Hypothalamus (tissue), 51 donors: ENCODE measurements around the gene TTC28.
"Not testable (repeated sequence)": the region's sequence is repeated elsewhere in the genome, so short reads cannot be mapped to it uniquely, and the experiment has no call there.

Source experiments
- DNase-seq, 51 donors: peaks; one replicate each; lab custom pipeline; 2025; lab: John Stamatoyannopoulos, UW

TTC28 gene

DNA sequence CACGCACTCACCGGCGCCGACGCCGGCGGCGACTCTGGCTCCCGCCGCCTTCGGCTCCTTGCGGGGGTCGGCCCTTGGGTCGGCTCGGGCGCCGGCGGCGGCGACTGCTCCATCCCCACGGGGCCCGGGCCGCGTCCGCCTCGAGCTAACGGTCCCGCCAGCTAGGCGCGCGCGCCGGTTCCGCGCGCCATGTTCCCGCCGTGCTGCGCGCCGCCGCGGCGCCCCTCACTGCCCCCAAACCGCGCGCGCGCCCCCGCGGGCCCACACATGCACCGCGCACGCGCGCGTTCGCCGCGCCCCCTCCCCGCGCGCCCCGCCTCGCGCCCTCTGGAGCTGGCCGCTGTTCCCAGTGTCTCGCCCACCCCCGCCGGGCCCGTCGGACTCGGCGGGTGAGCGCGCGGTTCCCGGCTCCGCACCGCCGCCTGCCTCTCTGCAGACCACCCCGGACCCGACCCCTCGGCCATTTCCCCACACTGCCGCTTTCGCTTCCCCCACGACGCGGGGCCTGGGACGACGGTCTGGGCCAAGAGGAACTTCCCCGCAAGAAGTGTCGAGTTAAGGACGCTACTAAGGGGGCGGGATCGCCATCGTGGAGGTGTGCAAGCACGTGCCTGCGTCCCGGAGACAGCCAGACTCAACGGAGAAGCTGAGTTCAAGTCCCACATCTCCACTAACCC, at the start of gene TTC28:
Gene TTC28 (minus strand): TSS at position 230 of the 677 bp plus-strand sequence. CDS start 117 bp downstream, at position 113.
- DNase-seq = peak in 49 of 51 donors; percentile 4 to 86 (median 63)

DNA sequence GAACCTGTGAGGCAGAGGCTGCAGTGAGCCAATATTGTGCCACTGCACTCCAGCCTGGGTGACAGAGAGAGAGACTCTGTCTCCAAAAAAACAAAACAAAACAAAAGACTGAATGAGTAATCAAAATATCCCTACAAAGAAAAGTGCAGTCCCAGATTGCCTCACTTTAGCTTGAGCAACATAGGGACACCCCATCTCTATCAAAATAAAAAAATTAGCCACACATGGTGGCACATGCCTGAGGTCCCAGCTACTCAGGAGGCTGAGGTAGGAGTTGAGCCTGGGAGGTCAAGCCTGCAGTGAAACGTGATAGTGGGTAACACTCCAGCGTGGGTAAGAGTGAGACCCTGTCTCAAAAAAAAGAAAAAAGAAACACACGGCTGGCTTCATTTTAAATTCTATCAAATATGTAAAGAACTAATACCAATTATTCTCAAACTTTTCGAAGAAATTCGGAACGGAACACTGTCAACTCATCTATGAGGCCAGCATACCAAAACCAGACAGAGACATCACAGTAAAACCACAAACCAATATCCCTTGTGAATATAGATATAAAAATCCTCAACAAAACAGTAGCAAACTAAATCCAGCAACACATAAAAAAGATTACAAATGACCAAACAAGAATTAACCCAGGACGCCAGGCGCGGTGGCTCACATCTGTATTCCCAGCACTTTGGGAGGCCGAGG, 49.1 kb upstream of the TTC28 start:
- DNase-seq = no peak

DNA sequence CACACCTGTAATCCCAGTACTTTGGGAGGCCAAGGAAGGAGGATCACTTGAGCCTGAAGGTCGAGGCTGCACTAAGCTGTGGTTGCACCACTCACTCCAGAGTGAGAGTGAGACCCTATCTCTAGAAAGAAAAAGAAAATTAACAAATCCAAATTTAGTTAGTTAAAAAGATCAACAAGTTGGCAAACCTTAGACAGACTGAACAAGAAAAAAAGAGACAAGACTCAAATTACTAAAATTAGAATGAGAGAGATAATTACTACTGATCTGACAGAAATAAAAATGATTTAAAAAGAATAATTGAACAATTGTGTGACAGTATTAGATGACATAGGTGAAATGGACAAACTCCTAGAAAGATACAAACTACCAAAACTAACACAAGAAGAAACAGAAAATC, 48.4 kb upstream of the TTC28 start:
- no peak for DNase-seq

DNA sequence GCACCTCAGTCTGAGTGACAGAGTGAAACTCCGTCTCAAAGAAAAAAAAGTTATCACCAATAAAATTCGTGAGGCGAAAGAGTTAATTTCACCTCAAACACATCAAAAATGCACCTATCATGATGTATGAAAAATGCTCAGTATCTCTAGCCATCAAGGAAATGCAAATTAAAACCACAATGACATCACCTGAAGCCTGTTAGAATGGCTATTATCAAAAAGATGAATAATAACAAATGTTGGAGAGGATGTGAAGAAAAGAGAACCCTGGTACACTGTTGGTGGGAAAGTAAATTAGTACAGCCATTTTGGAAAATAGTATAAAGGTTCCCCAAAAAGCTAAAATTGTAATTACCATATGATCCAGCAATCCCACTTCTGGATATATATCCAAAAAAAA, 38.4 kb upstream of the TTC28 start:
- no peak for DNase-seq

DNA sequence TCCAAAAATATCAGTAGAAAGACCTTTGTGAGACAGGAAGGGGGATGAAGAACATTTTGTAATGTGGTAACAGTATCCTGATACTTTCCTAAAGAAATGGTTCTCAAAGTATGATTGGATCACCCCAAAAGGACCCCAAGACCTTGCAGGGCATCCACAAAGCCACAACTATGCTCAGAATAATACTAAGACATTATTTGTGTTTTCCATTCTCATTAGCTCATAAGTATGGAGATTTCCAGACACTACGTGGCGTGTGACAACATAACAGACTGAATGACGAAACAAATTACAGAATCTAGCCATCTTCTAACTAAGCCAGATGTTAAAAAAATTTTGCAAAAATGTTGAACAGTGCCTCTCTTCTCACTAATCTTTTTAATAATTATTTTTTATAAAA, 37.0 kb upstream of the TTC28 start:
- no peak for DNase-seq

DNA sequence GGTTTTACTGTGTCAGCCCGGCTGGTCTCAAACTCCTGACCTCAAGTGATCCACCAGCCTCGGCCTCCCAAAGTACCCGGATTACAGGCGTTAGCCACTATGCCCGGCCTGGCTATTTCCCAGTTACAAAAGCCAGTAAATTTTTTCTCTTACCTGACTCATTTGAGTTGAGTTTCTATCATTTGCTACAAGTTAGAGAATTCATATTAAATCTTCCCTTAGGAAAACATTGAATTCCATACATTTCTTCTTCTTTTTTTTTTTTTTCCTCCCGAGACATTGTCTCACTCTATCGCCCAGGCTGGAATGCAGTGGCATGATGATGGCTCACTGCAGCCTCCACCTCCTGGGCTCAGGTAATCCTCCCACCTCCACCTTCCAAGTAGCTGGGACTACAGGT, 36.0 kb upstream of the TTC28 start:
- DNase-seq = no peak

DNA sequence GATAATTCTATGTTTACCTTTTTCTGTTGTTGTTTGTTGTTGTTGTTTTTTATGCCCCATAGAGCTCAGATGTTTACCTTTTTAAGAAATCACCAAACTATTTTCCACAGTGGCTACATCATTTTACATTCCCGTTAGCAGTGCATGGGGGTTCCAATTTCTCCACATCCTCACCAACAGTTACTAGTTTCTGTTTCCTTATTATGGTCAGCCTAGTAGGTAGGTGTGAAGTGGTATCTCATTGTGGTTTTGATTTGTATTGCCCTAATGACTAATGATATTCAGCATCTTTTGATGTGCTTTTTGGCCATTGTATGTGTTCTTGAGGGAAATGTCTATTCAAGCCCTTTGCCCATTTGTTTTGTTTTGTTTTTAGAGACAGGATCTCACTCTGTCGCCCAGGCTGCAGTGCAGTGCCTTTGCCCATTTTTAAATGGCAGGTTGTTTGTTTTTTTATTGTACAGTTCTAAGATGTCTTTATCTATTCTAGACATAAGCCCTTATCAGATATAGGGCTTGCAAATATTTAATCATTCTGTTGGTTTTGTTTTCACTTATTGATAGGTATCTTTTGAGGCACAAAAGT, 34.5 kb upstream of the TTC28 start:
- no peak for DNase-seq

DNA sequence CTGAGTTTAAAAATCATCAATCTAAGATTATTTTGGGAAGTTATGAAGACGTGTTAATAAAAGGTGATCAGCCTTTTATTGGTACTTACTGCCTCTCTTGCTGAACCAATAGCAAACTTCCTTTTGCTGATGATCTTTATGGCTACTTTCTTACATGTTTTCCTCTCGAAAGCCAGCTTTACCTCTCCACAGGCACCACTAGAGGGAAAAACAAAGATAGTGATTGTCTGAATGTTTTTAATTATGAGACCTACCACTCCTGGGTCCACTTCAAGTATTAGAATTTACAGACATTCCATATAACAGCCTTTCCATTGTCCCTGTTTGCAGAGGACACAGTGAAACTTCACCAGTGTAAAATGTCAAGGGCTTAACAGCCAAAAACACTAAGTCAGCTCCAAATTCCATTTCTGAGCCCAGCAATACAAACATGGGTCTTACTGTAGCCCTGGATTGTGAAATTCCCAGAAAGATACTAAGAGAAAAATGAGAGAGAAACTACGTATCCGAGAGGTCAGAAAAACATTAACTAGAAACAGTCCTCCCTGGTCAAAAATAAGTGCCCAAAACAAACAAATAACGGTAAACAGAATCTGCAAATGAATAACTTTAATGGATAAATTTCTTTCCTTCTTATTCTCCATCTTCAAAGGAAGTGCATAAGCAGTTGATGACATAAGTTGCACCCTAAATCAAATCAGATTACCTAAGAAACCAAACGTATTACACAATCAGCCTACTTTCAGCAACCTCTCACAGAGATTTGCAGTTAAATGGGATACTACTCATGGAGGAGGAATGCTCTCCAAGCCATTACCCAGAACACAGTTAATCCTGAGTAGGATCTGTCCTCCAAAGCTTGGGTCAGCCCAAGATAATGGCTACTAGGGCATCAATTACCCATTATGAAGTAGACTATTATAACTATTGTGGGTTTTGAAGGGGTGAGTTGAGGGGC, 32.5 kb upstream of the TTC28 start:
- DNase-seq = no peak

DNA sequence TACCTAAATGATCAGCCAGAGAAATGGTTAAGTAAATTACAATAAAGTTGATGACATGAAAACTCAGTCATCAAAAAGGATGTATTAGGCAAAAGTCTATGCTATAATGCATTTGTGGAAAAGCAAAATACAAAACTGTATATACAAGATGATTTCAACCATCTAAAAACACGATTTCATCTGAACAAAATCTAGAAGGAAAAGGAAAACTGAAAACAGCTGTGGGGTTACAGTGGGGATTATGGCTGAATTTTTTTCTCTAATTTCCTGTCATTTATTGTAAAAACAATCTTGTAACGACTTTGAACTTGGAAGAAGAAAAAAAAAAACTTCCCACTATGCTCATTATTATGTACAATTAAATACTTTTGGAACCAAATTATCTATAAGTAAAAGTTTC, 31.7 kb upstream of the TTC28 start:
- no peak for DNase-seq

DNA sequence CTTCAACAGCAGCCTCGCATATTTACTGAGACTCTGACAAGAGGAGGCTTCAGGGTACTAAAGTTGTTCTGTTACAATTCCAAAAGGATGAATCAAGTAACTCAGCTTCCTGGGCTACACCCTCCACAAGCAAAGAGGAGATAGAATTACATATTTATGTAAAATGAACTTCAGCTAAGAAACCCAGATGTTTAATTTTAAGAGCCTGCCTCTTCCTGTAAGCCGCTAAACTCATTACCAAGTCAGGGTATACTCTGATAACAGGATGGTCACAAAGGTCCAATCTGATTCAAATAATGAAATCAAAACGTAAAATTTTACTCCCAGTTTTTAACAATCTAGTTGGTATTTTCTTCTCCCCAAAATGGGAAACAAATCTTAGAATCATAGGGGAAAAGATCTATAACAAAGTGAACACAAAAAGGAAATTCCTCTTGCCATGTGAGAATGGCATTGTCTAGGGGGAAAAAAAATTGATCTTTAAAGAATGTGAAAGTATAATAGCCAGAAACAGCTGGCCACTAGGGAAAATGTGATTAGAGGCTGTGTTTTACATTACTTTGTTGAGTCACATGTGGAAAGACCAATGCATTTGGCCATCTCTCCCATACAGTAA, 31.0 kb upstream of the TTC28 start:
- no peak for DNase-seq

DNA sequence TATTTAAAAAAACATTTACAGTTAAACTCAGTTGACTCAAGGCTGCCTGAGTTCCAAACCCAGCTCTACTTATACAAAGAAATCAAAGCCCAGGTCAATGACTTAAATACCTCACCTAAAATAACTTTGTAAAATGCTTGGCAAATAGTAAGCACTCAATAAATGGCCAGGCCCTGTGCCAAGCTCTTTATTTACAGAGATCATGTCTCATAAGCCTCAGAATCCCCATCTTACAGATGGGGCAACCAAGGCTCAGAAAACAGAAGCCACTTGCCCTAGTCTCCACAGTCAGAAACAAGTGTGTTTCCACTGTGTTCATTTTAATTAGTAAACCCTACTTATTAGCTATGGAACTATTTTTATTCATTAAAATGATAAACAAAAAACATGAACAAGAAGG, 30.5 kb upstream of the TTC28 start:
- DNase-seq = no peak

DNA sequence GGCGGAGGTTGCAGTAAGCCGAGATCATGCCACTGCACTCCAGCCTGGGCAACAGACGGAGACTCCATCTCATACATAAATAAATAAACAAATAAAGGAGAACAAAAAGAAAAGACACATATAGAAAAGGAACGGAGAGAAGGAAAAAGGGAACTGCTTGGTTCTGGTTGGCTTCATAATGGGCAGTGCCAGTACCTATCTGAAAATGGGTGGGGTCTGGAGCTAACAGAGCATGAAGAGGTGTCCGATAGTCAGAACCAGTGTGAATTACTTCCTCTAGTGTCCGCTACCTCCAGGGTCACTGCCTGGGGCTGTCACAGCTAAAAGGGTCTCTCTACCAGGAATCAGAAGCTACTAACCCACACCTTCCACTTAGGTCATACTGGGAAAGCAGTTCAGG, 27.2 kb upstream of the TTC28 start:
- no peak for DNase-seq

DNA sequence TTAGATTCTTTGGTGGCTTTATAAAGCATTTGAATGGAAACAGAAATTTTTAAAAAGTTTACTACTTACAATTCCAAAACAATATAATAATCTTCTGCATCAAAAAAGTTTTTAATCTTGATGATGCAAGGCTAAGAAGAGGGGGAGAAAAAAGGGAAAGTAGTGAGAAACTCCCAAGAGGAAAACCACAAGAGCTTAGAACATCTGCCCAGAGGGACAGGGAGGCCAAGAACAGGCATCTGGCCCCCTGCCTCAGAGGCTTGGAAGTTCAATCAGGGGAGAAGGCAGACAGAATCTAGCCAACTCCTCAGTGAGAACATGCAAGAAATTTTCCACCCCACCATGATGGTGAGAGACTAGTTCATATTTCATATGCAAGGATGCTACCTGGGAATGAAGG, 23.8 kb upstream of the TTC28 start:
- no peak for DNase-seq

DNA sequence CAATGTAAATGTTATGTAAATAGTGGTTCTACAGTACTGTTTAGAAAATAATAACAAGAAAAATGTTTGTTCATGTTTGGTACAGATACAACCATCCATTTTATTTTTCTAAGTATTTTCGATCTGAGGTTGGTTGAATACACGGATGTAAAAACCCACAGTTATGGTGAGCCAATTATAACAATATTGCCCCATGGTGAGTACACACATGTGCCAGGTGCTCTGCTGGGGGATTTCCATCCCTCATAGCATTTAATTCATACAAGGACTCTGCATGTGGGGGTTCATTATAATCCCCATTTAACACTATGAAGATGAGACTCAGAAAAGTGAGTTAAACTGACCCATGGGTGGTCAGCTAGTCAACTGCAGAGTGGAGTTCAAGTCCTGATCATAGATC, 23.3 kb upstream of the TTC28 start:
- DNase-seq = no peak

DNA sequence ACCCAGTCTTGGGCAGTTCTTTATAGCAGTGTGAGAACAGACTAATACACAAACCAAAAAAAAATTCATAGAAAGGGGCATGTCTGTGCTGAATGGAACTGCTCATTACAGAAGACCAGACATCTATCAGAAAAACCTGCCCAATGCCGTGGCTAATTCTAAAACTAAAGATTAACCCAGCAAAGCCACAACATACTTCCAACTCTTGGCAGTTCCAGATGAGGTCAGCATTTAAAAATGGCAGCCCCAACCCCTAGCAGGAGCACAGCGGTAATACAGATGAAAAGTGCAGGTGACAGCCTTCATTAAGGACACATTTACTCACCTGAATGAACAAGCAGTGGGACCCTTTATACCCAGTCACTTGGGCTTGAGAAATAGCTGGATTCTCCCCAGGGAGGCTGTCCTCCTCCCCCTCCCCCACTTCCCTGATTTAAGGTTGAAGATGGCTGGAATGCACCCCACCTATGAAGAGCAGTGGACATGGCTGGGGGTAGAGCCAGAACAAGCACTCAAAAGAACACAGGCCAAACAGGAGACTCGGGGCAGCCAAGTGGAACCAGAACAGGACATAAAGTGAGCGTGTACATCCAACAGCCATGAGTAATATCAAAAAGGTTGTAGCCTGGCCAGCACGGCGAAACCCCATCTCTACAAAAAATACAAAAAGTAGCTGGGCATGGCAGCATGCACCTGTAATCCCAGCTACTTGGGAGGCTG, 13.6 kb upstream of the TTC28 start:
- DNase-seq = not testable (repeated sequence)

DNA sequence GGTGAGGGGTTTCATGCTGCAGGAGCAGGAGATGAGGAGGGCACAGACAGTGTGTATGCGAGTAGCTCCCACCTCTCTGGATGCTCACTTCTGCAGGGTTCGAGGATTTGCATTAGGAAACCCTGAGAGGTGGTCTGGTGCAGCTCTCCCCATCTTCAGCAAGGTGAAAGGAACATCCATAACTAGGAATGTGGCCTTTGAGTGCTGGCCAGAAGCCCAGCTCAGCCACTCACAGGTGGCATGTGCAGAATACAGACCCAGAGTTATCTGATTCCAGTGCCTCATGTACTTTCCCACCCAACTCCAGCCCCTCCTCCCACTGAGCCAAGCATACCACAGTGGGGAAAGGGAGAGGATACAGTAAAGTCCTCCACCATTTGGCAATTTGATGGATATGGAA, 10.2 kb upstream of the TTC28 start:
- not testable (repeated sequence) for DNase-seq

DNA sequence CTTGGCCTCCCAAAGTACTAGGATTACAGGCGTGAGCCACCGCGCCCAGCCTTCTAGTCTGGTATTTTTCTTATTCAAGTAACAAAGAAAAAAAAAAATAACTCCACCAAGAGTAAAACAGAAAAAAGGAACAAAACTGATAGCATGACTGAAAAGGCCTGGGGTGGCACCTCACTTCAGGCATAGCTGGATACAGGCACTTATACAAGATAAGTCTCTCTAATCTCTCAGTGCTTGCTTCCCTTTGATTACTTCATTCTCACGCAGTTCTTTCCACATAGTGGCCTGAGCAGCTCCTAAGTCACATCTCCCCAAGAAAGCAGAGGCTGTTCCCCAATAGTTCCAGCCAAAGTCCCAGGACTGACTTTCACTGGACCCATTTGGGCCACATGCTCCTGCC, 3.3 kb upstream of the TTC28 start:
- DNase-seq = not testable (repeated sequence)

DNA sequence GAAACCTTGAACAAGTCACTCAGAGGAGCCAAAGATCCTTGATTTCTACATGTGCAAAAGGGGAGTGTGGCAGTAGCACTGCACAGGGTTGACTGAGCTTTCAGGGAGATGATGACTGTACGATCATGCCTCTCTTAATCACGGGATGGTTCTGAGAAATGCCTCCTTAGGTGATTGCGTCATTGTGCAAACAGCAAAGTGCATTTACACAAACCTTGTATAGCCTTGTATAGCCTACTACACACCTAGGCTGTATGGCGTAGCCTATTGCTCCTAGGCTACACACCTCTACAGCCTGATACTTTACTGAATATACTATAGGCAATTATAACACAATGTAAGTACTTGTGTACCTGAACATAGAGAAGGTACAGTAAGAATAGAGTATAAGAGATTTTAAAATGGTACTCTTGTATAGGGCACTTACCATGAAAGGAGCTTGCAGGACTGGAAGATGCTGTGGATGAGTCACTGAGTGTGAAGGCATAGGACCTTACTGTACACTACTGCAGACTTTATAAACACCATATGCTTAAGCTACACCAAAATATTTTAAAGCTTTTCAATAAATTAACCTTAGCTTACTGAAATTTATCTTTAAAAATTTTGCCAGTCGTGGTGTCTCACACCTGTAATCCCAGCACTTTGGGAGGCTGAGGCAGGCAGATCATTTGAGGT, 1.3 kb upstream of the TTC28 start:
- not testable (repeated sequence) for DNase-seq
